ENCODE measurements around the gene PEAR1. TPM values are rescaled to one million over a fixed set of nuclear protein-coding genes. Genes with fewer than 3 reads are reported as not detected.

The PEAR1 gene
- total RNA-seq, 1 experiment from 2014 or later, result 0.22 TPM

- DNase-seq, result no peak
- no peaks in the 10 kb centered on the region for H3K27me3 ChIP-seq (ENCODE audit: low read length)
- no peaks in the 10 kb centered on the region for H3K4me1 ChIP-seq (ENCODE audit: low read length)
- no peak overlapping the region for H3K9ac ChIP-seq (ENCODE audit: low read length)
- H2AFZ ChIP-seq (ENCODE audit: low read length), result no peak overlapping the region
- H4K20me1 ChIP-seq (ENCODE audit: insufficient read depth, low read depth, low read length), result no peaks in the 10 kb centered on the region
- H3K36me3 ChIP-seq (ENCODE audit: insufficient read depth, low read length), result no peaks in the 10 kb centered on the region
- no peak overlapping the region for H3K27ac ChIP-seq (ENCODE audit: low read length)
- H3K79me2 ChIP-seq (ENCODE audit: low read length), result no peaks in the 10 kb centered on the region
- H3K9me2 ChIP-seq (replicated peaks; ENCODE audit: insufficient read depth, low read length), result no peaks in the 10 kb centered on the region
- H3K4me3 ChIP-seq (ENCODE audit: low read length), result no peak overlapping the region
- H3K9me3 ChIP-seq (ENCODE audit: low read length), result no peaks in the 10 kb centered on the region
- H3K4me2 ChIP-seq (ENCODE audit: low read depth, low read length, poor library complexity, severe bottlenecking), result no peak overlapping the region
Measured at GRCh38 chr1:156897078-156897825, 3.7 kb downstream of the PEAR1 start.

GRCh38 chr1:156898161-156898566, 4.6 kb downstream of the PEAR1 start:
- H3K79me2 ChIP-seq (ENCODE audit: low read length), result no peaks in the 10 kb centered on the region
- H3K27me3 ChIP-seq (ENCODE audit: low read length), result no peaks in the 10 kb centered on the region

GRCh38 chr1:156898971-156899664, 5.6 kb downstream of the PEAR1 start:
- Histone ChIP-seq H3K4me3 (ENCODE audit: low read length) (no peak overlapping the region), H3K27ac (ENCODE audit: low read length) (no peak overlapping the region), H3K4me1 (ENCODE audit: low read length) (no peaks in the 10 kb centered on the region), H3K4me2 (ENCODE audit: low read depth, low read length, poor library complexity, severe bottlenecking) (no peak overlapping the region), H3K9ac (ENCODE audit: low read length) (no peak overlapping the region), H3K79me2 (ENCODE audit: low read length) (no peaks in the 10 kb centered on the region), H3K9me3 (ENCODE audit: low read length) (no peaks in the 10 kb centered on the region), H4K20me1 (ENCODE audit: insufficient read depth, low read depth, low read length) (no peaks in the 10 kb centered on the region), H3K36me3 (ENCODE audit: insufficient read depth, low read length) (no peaks in the 10 kb centered on the region), H3K27me3 (ENCODE audit: low read length) (no peaks in the 10 kb centered on the region), H2AFZ (ENCODE audit: low read length) (no peak overlapping the region), H3K9me2 (replicated peaks; ENCODE audit: insufficient read depth, low read length) (no peaks in the 10 kb centered on the region)
- no peak for DNase-seq

More at GRCh38 chr1:156898161-156898566, 4.6 kb downstream of the PEAR1 start:
- DNase-seq, result no peak
- Histone ChIP-seq H3K9ac (ENCODE audit: low read length) (no peak overlapping the region), H3K4me2 (ENCODE audit: low read depth, low read length, poor library complexity, severe bottlenecking) (no peak overlapping the region), H3K4me1 (ENCODE audit: low read length) (no peaks in the 10 kb centered on the region), H3K4me3 (ENCODE audit: low read length) (no peak overlapping the region), H3K36me3 (ENCODE audit: insufficient read depth, low read length) (no peaks in the 10 kb centered on the region), H3K9me2 (replicated peaks; ENCODE audit: insufficient read depth, low read length) (no peaks in the 10 kb centered on the region), H2AFZ (ENCODE audit: low read length) (no peak overlapping the region), H3K9me3 (ENCODE audit: low read length) (no peaks in the 10 kb centered on the region), H3K27ac (ENCODE audit: low read length) (no peak overlapping the region), H4K20me1 (ENCODE audit: insufficient read depth, low read depth, low read length) (no peaks in the 10 kb centered on the region)

- Histone ChIP-seq H3K27me3 (ENCODE audit: low read length) (no peaks in the 10 kb centered on the region), H3K9me2 (replicated peaks; ENCODE audit: insufficient read depth, low read length) (no peaks in the 10 kb centered on the region), H3K4me1 (ENCODE audit: low read length) (no peaks in the 10 kb centered on the region), H3K79me2 (ENCODE audit: low read length) (no peaks in the 10 kb centered on the region), H3K9me3 (ENCODE audit: low read length) (no peaks in the 10 kb centered on the region), H3K9ac (ENCODE audit: low read length) (no peak overlapping the region), H3K27ac (ENCODE audit: low read length) (no peak overlapping the region), H4K20me1 (ENCODE audit: insufficient read depth, low read depth, low read length) (no peaks in the 10 kb centered on the region), H3K4me3 (ENCODE audit: low read length) (no peak overlapping the region), H3K36me3 (ENCODE audit: insufficient read depth, low read length) (no peaks in the 10 kb centered on the region), H2AFZ (ENCODE audit: low read length) (no peak overlapping the region), H3K4me2 (ENCODE audit: low read depth, low read length, poor library complexity, severe bottlenecking) (no peak overlapping the region)
- DNase-seq, result no peak
Measured at GRCh38 chr1:156899956-156900718, 6.6 kb downstream of the PEAR1 start.

- Histone ChIP-seq H3K4me1 (ENCODE audit: low read length) (no peaks in the 10 kb centered on the region), H2AFZ (ENCODE audit: low read length) (no peak overlapping the region), H3K9me3 (ENCODE audit: low read length) (no peaks in the 10 kb centered on the region), H3K27me3 (ENCODE audit: low read length) (no peaks in the 10 kb centered on the region), H4K20me1 (ENCODE audit: insufficient read depth, low read depth, low read length) (no peaks in the 10 kb centered on the region), H3K9me2 (replicated peaks; ENCODE audit: insufficient read depth, low read length) (no peaks in the 10 kb centered on the region), H3K27ac (ENCODE audit: low read length) (no peak overlapping the region), H3K79me2 (ENCODE audit: low read length) (no peaks in the 10 kb centered on the region), H3K4me2 (ENCODE audit: low read depth, low read length, poor library complexity, severe bottlenecking) (no peak overlapping the region), H3K4me3 (ENCODE audit: low read length) (no peak overlapping the region), H3K9ac (ENCODE audit: low read length) (no peak overlapping the region), H3K36me3 (ENCODE audit: insufficient read depth, low read length) (no peaks in the 10 kb centered on the region)
- DNase-seq, result no peak
Measured at GRCh38 chr1:156900896-156901589, 7.5 kb downstream of the PEAR1 start.

GRCh38 chr1:156901590-156901900, 8.0 kb downstream of the PEAR1 start:
- Histone ChIP-seq H3K9ac (ENCODE audit: low read length) (no peak overlapping the region), H3K4me1 (ENCODE audit: low read length) (no peaks in the 10 kb centered on the region), H3K27me3 (ENCODE audit: low read length) (no peaks in the 10 kb centered on the region), H3K9me3 (ENCODE audit: low read length) (no peaks in the 10 kb centered on the region), H4K20me1 (ENCODE audit: insufficient read depth, low read depth, low read length) (no peaks in the 10 kb centered on the region), H2AFZ (ENCODE audit: low read length) (no peak overlapping the region), H3K36me3 (ENCODE audit: insufficient read depth, low read length) (no peaks in the 10 kb centered on the region), H3K4me2 (ENCODE audit: low read depth, low read length, poor library complexity, severe bottlenecking) (no peak overlapping the region), H3K4me3 (ENCODE audit: low read length) (no peak overlapping the region), H3K27ac (ENCODE audit: low read length) (no peak overlapping the region), H3K79me2 (ENCODE audit: low read length) (no peaks in the 10 kb centered on the region), H3K9me2 (replicated peaks; ENCODE audit: insufficient read depth, low read length) (no peaks in the 10 kb centered on the region)
- DNase-seq, result no peak

- Histone ChIP-seq H3K36me3 (ENCODE audit: insufficient read depth, low read length) (no peaks in the 10 kb centered on the region), H3K9me3 (ENCODE audit: low read length) (no peaks in the 10 kb centered on the region), H3K9ac (ENCODE audit: low read length) (no peak overlapping the region), H3K79me2 (ENCODE audit: low read length) (no peaks in the 10 kb centered on the region), H3K4me3 (ENCODE audit: low read length) (no peak overlapping the region), H3K9me2 (replicated peaks; ENCODE audit: insufficient read depth, low read length) (no peaks in the 10 kb centered on the region), H4K20me1 (ENCODE audit: insufficient read depth, low read depth, low read length) (no peaks in the 10 kb centered on the region), H2AFZ (ENCODE audit: low read length) (no peak overlapping the region), H3K4me2 (ENCODE audit: low read depth, low read length, poor library complexity, severe bottlenecking) (no peak overlapping the region), H3K27ac (ENCODE audit: low read length) (no peak overlapping the region), H3K4me1 (ENCODE audit: low read length) (peaks cover 5% of the 10 kb centered on the region), H3K27me3 (ENCODE audit: low read length) (no peaks in the 10 kb centered on the region)
- no peak for DNase-seq
Measured at GRCh38 chr1:156901966-156902915, 8.7 kb downstream of the PEAR1 start.
